ENCODE measurements around the gene TTC36.

DNA sequence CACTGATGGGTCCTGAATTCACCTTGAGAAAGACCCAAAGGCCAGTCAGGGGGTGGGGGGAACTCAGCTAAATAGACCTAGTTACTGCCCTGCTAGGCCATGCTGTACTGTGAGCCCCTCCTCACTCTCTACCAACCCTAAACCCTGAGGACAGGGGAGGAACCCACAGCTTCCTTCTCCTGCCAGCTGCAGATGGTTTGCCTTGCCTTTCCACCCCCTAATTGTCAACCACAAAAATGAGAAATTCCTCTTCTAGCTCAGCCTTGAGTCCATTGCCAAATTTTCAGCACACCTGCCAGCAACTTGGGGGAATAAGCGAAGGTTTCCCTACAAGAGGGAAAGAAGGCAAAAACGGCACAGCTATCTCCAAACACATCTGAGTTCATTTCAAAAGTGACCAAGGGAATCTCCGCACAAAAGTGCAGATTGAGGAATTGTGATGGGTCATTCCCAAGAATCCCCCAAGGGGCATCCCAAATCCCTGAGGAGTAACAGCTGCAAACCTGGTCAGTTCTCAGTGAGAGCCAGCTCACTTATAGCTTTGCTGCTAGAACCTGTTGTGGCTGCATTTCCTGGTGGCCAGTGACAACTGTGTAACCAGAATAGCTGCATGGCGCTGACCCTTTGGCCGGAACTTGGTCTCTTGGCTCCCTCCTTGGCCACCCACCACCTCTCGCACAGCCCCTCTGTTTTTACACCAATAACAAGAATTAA is 2.4 kb upstream of the TTC36 start:
- TF ChIP-seq, protein P1, sequence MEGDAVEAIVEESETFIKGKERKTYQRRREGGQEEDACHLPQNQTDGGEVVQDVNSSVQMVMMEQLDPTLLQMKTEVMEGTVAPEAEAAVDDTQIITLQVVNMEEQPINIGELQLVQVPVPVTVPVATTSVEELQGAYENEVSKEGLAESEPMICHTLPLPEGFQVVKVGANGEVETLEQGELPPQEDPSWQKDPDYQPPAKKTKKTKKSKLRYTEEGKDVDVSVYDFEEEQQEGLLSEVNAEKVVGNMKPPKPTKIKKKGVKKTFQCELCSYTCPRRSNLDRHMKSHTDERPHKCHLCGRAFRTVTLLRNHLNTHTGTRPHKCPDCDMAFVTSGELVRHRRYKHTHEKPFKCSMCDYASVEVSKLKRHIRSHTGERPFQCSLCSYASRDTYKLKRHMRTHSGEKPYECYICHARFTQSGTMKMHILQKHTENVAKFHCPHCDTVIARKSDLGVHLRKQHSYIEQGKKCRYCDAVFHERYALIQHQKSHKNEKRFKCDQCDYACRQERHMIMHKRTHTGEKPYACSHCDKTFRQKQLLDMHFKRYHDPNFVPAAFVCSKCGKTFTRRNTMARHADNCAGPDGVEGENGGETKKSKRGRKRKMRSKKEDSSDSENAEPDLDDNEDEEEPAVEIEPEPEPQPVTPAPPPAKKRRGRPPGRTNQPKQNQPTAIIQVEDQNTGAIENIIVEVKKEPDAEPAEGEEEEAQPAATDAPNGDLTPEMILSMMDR (conservative IDR thresholded peaks at IDR 0.05; ENCODE audit: low read length), result no peak
- no peak for TF ChIP-seq EZH2phosphoT487 (IDR thresholded peaks at IDR 0.05; ENCODE audit: borderline replicate concordance)

Measured in Loucy (cell line).